Upper lobe of right lung (tissue), 1 donor: ENCODE results near the gene FBXO2. TPM values are rescaled to one million over a fixed set of nuclear protein-coding genes. Genes with fewer than 3 reads are reported as not detected.

Experiments
- ATAC-seq: fragments of 200-7000 bp; cut with Tn5 transposase; one replicate; pipeline ENCODE4 v1.9.1; 2020; ENCODE audit warnings: mild to moderate bottlenecking, moderate library complexity
- DNase-seq: peaks from one replicate; pipeline ENCODE4 v3.0.0-alpha.2; 2020
- H3K27ac ChIP-seq: fragments of 200-600 bp; one replicate; pipeline ENCODE4 v1.8.0; 2022
- H3K27me3 ChIP-seq: fragments of 200-600 bp; one replicate; pipeline ENCODE4 v1.8.0; 2022; ENCODE audit warnings: mild to moderate bottlenecking
- H3K36me3 ChIP-seq: fragments of 200-600 bp; one replicate; pipeline ENCODE4 v1.8.0; 2022
- H3K4me1 ChIP-seq: fragments of 200-600 bp; one replicate; pipeline ENCODE4 v1.8.0; 2022
- H3K4me3 ChIP-seq: fragments of 200-600 bp; one replicate; pipeline ENCODE4 v1.8.0; 2022; ENCODE audit warnings: mild to moderate bottlenecking
- H3K9me3 ChIP-seq: fragments of 200-600 bp; one replicate; pipeline ENCODE4 v1.8.0; 2022
- CTCF ChIP-seq: fragments of 200-600 bp; IDR thresholded peaks from one replicate; pipeline ENCODE4 v1.8.0; 2022; ENCODE audit warnings: antibody characterized with exemption
- intact Hi-C: fragments of 100-400 bp; cut with DNase I; formaldehyde crosslinking; loops from one replicate; pipeline ENCODE4 v1.11.0; 2022
- total RNA-seq: library from RNA; stranded (reverse); fragmentation: NEBNext Ultra II Directional; extraction: Animal tissue kit (Norgen Biotek cat#: 25700); gene quantifications from one replicate; pipeline ENCODE4 v1.2.1, GENCODE V29; 2021
- donor health status: DM: no; HTN: yes; CAD: no; lungs with severe emphysema.

The FBXO2 gene
- total RNA-seq, 1 donor from 2014 or later: 11.2 TPM

- Histone ChIP-seq H3K4me3 (peak overlapping the region; percentile 25), H3K36me3 (no peaks in the 10 kb centered on the region), H3K27me3 (no peaks in the 10 kb centered on the region), H3K4me1 (peaks cover 26% of the 10 kb centered on the region), H3K27ac (no peak overlapping the region), H3K9me3 (no peaks in the 10 kb centered on the region)
- ATAC-seq (peak; percentile 83), DNase-seq (peak; percentile 93)
- intact Hi-C loops: loop anchor here (5.0 kb wide), 1 partner anchor 72 kb away; no protein-coding TSS in a partner anchor
- peak; percentile 74 for TF ChIP-seq CTCF
Measured at GRCh38 chr1:11650331-11650991, 3.8 kb downstream of the FBXO2 start.

GRCh38 chr1:11649624-11650330 is 4.5 kb downstream of the FBXO2 start:
- DNase-seq: peak; percentile 75
- Histone ChIP-seq H3K4me3 (peak overlapping the region; percentile 25), H3K27ac (no peak overlapping the region), H3K27me3 (no peaks in the 10 kb centered on the region), H3K4me1 (peaks cover 22% of the 10 kb centered on the region), H3K36me3 (no peaks in the 10 kb centered on the region), H3K9me3 (no peaks in the 10 kb centered on the region)
- intact Hi-C loops: loop anchor here (5.0 to 10.0 kb wide), 4 partner anchors 73 to 612 kb away; partner anchors contain the start of gene DISP3
- ATAC-seq: peak; percentile 24
- TF ChIP-seq CTCF: no peak

GRCh38 chr1:11649237-11649623 is 5.0 kb downstream of the FBXO2 start:
- H3K27ac ChIP-seq: no peak overlapping the region
- no peak for DNase-seq
- H3K9me3 ChIP-seq: no peaks in the 10 kb centered on the region
- no peak for TF ChIP-seq CTCF
- ATAC-seq: no peak
- no peaks in the 10 kb centered on the region for H3K36me3 ChIP-seq
- no peak overlapping the region for H3K4me3 ChIP-seq
- intact Hi-C loops: loop anchor here (5.0 to 10.0 kb wide), 3 partner anchors 174 to 612 kb away; partner anchors contain the start of gene DISP3
- no peaks in the 10 kb centered on the region for H3K27me3 ChIP-seq
- H3K4me1 ChIP-seq: peaks cover 22% of the 10 kb centered on the region

DNA sequence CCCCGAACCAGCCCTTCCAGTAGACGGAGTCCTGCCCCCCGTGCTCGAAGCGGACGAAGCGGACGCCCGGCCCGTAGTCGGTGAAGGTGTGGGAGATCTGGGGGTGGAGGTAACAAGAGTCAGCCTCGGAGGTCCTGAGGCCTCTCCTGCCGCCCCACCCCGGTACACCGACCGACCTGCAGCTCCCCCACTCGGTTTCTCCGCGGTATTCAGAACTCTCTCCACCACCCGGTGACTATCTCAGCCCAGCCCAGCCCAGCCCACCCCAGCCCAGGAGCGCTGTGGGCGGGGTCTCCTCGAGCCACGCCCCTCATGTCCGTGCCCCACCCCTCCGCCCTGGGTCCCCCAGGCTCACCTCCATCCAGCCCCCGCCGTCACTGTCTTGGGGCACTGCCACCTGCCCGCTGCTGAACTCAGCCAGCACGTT is 5.5 kb downstream of the FBXO2 start:
- Histone ChIP-seq H3K4me1 (peaks cover 22% of the 10 kb centered on the region), H3K4me3 (no peak overlapping the region), H3K27ac (no peak overlapping the region), H3K27me3 (no peaks in the 10 kb centered on the region), H3K9me3 (no peaks in the 10 kb centered on the region), H3K36me3 (no peaks in the 10 kb centered on the region)
- intact Hi-C loops: loop anchor here (5.0 to 10.0 kb wide), 3 partner anchors 174 to 611 kb away; partner anchors contain the start of gene DISP3
- ATAC-seq (peak; percentile 57), DNase-seq (peak; percentile 73)
- TF ChIP-seq CTCF: no peak

DNA sequence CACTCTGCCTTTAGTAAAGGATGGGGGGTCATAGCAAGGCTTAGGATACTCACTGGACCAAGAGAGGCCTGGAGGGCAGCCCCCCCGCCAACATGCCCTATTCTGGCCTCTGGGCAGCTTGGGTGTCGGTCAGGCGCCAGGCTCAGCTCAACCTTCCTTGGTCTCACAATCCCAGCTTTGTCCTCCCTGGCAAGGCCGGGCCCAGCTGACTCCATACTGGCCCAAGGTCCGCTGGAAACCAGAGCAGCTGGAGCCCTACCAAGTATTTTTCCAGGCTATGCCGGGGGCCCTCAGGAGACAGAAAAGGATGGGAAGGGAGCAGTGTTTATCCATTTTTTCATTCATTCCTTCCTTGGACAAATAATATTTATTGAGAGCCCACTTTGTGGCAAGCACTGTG is 6.2 kb downstream of the FBXO2 start:
- DNase-seq (no peak), ATAC-seq (no peak)
- Histone ChIP-seq H3K9me3 (no peaks in the 10 kb centered on the region), H3K27me3 (no peaks in the 10 kb centered on the region), H3K4me3 (no peak overlapping the region), H3K36me3 (no peaks in the 10 kb centered on the region), H3K4me1 (peaks cover 22% of the 10 kb centered on the region), H3K27ac (no peak overlapping the region)
- intact Hi-C loops: loop anchor here (5.0 to 10.0 kb wide), 3 partner anchors 173 to 611 kb away; partner anchors contain the start of gene DISP3
- TF ChIP-seq CTCF: no peak
